ENCODE measurements around the gene DNAH11. TPM values are rescaled to one million over a fixed set of nuclear protein-coding genes. Genes with fewer than 3 reads are reported as not detected.

DNAH11 gene
- total and polyA plus RNA-seq, 2 of the 8 experiments (the other 6 are each of a cell fraction or from before 2014, with no cell fraction given) = 1.8 to 4.9 TPM

- no peak overlapping the region for H3K4me2 ChIP-seq (ENCODE audit: insufficient read depth in 1 of 2, low read depth in 2 of 2, low read length in 2 of 2)
- no peak overlapping the region for H3K14ac ChIP-seq (ENCODE audit: insufficient read length)
- H3K27ac ChIP-seq (ENCODE audit: low read depth, low read length) = no peak overlapping the region
- H2AFZ ChIP-seq (ENCODE audit: low read length) = no peak overlapping the region
- H3K9ac ChIP-seq (replicated peaks in 1 of 4; ENCODE audit: extremely low read depth in 1 of 4, low read depth in 3 of 4, low read length in 3 of 4) = no peak overlapping the region
- no peaks in the 10 kb centered on the region for H4K20me1 ChIP-seq (replicated peaks in 1 of 2; ENCODE audit: control insufficient read depth in 1 of 2, insufficient read depth in 2 of 2, low read length in 2 of 2)
- H2BK120ac ChIP-seq (replicated peaks; ENCODE audit: low read depth, low read length) = no peak overlapping the region
- H2BK5ac ChIP-seq (ENCODE audit: low read depth, low read length) = no peak overlapping the region
- no peaks in the 10 kb centered on the region for H3K79me1 ChIP-seq (ENCODE audit: low read depth, low read length)
- H3K27me3 ChIP-seq (replicated peaks in 1 of 4; ENCODE audit: control insufficient read depth in 3 of 4, extremely low read depth in 1 of 4, insufficient read depth in 3 of 4, low read length in 3 of 4) = peaks cover 0 to 11% (median 4%) of the 10 kb centered on the region in 4 experiments; a peak in 5 of 7 replicates
- DNase-seq (ENCODE audit: low read depth in 1 of 2, low spot score in 2 of 2) = no peak
- H3K9me3 ChIP-seq (ENCODE audit: insufficient read depth in 2 of 2, low read depth in 1 of 2, low read length in 1 of 2) = no peaks in the 10 kb centered on the region
- peaks cover 4% of the 10 kb centered on the region; the same call in 1 of the 2 replicates for H3K23me2 ChIP-seq (ENCODE audit: low read depth, low read length)
- no peaks in the 10 kb centered on the region for H3K79me2 ChIP-seq (ENCODE audit: control insufficient read depth in 1 of 2, insufficient read depth in 2 of 2, low read length in 2 of 2)
- no peak for FAIRE-seq
- H3K18ac ChIP-seq (ENCODE audit: extremely low read depth, low read length) = no peak overlapping the region
- H3K56ac ChIP-seq (replicated peaks; ENCODE audit: insufficient read length, low read depth, low read length) = no peak overlapping the region
- H3K23ac ChIP-seq (ENCODE audit: insufficient read length) = no peak overlapping the region
- no peak overlapping the region for H4K91ac ChIP-seq (replicated peaks; ENCODE audit: insufficient read length, low read length)
- no peak overlapping the region for H2BK15ac ChIP-seq (ENCODE audit: low read length)
- peaks cover 0 to 5% (median 0%) of the 10 kb centered on the region in 4 experiments; a peak in 2 of 8 replicates for H3K36me3 ChIP-seq (ENCODE audit: control insufficient read depth in 2 of 4, insufficient read depth in 4 of 4, low read length in 3 of 4)
- no peak overlapping the region for H2BK20ac ChIP-seq (ENCODE audit: low read length)
- no peak overlapping the region for H3K4ac ChIP-seq (replicated peaks; ENCODE audit: insufficient read length, low read depth, low read length)
- CTCF ChIA-PET (ENCODE audit: partially characterized antibody) = interaction anchor here (0.7 to 1.8 kb wide), 5 partner anchors 182 to 444 kb away, joined by 3 to 6 read pairs (median 4); no protein-coding TSS in a partner anchor
- H4K8ac ChIP-seq (ENCODE audit: extremely low read depth, insufficient read depth, low read length) = no peak overlapping the region
- no peak overlapping the region for H2AK5ac ChIP-seq (ENCODE audit: low read depth, low read length)
- POLR2A ChIA-PET (ENCODE audit: partially characterized antibody) = no interaction called here
- no peak overlapping the region for H3K4me3 ChIP-seq (ENCODE audit: extremely low read depth in 1 of 4, insufficient read depth in 2 of 4, low read depth in 3 of 4, low read length in 4 of 4)
- 95% methylated on average over 3 of the region's 3 CpGs; no CpG with 5 or more reads in 1 of the 2 experiments for WGBS, 2 experiments (ENCODE audit: extremely low coverage in 1 of 2, insufficient coverage in 1 of 2, insufficient read length in 1 of 2, insufficient replicate concordance in 2 of 2, low coverage in 1 of 2, low lambda C conversion rate in 2 of 2, missing lambda C conversion rate in 1 of 2)
- H3K4me1 ChIP-seq (replicated peaks in 1 of 4; ENCODE audit: control insufficient read depth in 3 of 4, insufficient read depth in 4 of 4, low read length in 3 of 4) = peaks cover 0 to 12% (median 4%) of the 10 kb centered on the region in 4 experiments; a peak in 4 of 7 replicates
- H2BK12ac ChIP-seq (ENCODE audit: low read depth, low read length) = no peak overlapping the region
- H4K5ac ChIP-seq (ENCODE audit: insufficient read length, low read depth, low read length) = no peak overlapping the region
- TF ChIP-seq EGR1 (IDR thresholded peaks at IDR 0.05; ENCODE audit: borderline replicate concordance, low read depth, low read length) (no peak), EP300 (IDR thresholded peaks at IDR 0.05; ENCODE audit: borderline replicate concordance in 1 of 2, low read depth in 2 of 2, low read length in 2 of 2) (no peak), RXRA (IDR thresholded peaks at IDR 0.05; ENCODE audit: insufficient read depth, low read depth, low read length) (no peak), EZH2 (IDR thresholded peaks at IDR 0.05; ENCODE audit: low read depth, low read length, severe bottlenecking) (no peak)
Observed at GRCh38 chr7:21548491-21548890, 5.7 kb downstream of the DNAH11 start.
